Measurements from ENCODE around the gene FAM24B.

The FAM24B gene

DNA sequence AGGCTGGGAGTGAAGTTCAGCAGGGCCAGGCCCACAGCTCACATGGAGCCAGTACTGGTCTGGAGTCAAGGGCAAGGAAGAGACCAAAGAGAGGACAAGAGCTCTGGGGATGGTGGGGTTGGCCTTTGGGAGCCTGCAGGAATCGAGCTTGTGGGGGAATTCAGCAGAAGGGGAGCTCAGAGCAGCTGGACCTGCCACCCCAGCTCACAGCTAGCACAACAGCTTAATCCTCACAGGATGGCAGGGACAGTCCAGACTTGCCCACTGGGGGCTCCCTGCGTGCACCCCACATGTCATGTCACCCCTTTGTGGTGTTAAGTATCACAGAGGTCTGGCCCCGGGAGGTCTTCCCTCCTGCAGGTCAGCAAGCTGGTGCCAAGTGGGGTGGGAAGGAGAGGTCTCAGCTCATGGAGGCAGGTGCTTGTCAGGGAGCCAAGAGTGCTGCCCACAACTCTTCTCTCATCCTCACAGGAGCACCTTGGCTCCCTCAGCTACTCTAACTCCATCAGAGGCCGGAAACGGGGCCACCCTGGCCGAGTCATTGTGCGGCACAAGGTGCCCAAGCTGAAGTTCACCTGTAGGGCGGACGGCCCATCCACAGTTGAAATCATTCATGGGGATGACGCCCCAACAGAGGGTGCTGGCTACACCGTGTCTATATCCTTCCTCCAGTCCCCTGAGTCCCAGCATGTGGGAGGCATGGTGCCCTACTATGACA is 56.2 kb downstream of the FAM24B start:
- DNase-seq (ENCODE audit: low spot score) = no peak

GRCh38 chr10:122821808-122822207 is 57.6 kb downstream of the FAM24B start:
- DNase-seq (ENCODE audit: low spot score) = no peak

- DNase-seq (ENCODE audit: low spot score) = no peak
Observed at GRCh38 chr10:122815458-122815857, 63.9 kb downstream of the FAM24B start.

DNA sequence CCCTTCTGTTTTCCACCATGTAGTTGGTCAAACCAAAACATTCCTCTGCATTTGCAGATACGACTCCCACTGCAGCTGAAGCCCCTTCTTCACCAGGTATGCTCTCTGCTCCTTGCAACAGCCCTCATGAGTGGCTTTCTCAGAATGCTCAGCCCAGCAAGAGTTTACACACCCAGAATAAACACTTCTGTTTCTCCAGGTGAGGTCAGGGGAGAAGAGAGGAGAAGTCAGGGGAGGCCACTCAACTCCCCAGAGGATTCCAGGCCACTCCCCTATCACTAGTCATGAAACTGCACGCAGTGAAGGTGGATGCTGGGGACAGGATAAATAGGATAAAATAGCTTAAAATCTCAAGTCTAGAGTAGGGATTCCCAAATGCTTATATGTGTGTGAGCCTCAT is 64.9 kb downstream of the FAM24B start:
- DNase-seq (ENCODE audit: low spot score) = no peak

- DNase-seq (ENCODE audit: low spot score) = no peak
Observed at GRCh38 chr10:122812751-122813150, 66.6 kb downstream of the FAM24B start.

GRCh38 chr10:122802282-122802681 is 77.1 kb downstream of the FAM24B start:
- no peak for DNase-seq (ENCODE audit: low spot score)
